GM23338 (cell line): ENCODE results near the gene KCND2. TPM values are rescaled to one million over a fixed set of nuclear protein-coding genes. Genes with fewer than 3 reads are reported as not detected.

ENCODE experiments used
- ATAC-seq: fragments of 200-7000 bp; cut with Tn5 transposase; 3 replicates; pipeline ENCODE4 v1.9.1; 2020
- DNase-seq: peaks from one replicate; pipeline ENCODE4 v3.0.0-alpha.2; 2015; ENCODE audit warnings: low spot score
- H2AFZ ChIP-seq: fragments of 200-600 bp; sonication (generic); 2 replicates; pipeline ENCODE4 v1.8.0; 2016; ENCODE audit warnings: antibody characterized with exemption, mild to moderate bottlenecking, moderate library complexity
- H3F3A ChIP-seq: fragments of 200-600 bp; sonication (generic); replicated peaks from 2 replicates; pipeline ENCODE4 v1.8.0; 2017; ENCODE audit warnings: antibody characterized with exemption, mixed run types, low read depth
- H3K27ac ChIP-seq: fragments of 200-600 bp; sonication (generic); 2 replicates; pipeline ENCODE4 v1.6.1; 2016; ENCODE audit warnings: low read depth
- H3K27me3 ChIP-seq: fragments of 200-600 bp; sonication (generic); 2 replicates; pipeline ENCODE4 v1.8.0; 2016; ENCODE audit warnings: mild to moderate bottlenecking, mixed run types, moderate library complexity; ENCODE audit not compliant: insufficient read depth
- H3K36me3 ChIP-seq: fragments of 200-600 bp; sonication (generic); 2 replicates; pipeline ENCODE4 v1.8.0; 2016; ENCODE audit warnings: mild to moderate bottlenecking; ENCODE audit not compliant: insufficient read depth
- H3K4me1 ChIP-seq: fragments of 200-600 bp; sonication (generic); 2 replicates; pipeline ENCODE4 v1.8.0; 2016; ENCODE audit warnings: mild to moderate bottlenecking, moderate library complexity; ENCODE audit not compliant: insufficient read depth
- H3K4me2 ChIP-seq: fragments of 200-600 bp; sonication (generic); 2 replicates; pipeline ENCODE4 v1.7.1; 2017; ENCODE audit warnings: mixed run types
- H3K4me3 ChIP-seq: fragments of 200-600 bp; sonication (generic); 2 replicates; pipeline ENCODE4 v1.6.1; 2016; ENCODE audit warnings: mixed run types
- H3K79me2 ChIP-seq: fragments of 200-600 bp; sonication (generic); replicated peaks from 2 replicates; pipeline ENCODE4 v1.8.0; 2017; ENCODE audit warnings: mild to moderate bottlenecking; ENCODE audit not compliant: insufficient read depth
- H3K9me2 ChIP-seq: fragments of 200-600 bp; sonication (generic); 2 replicates; pipeline ENCODE4 v1.8.0; 2017; ENCODE audit not compliant: insufficient read depth
- H4K20me1 ChIP-seq: fragments of 200-600 bp; sonication (generic); replicated peaks from 2 replicates; pipeline ENCODE4 v1.8.0; 2017; ENCODE audit warnings: mild to moderate bottlenecking; ENCODE audit not compliant: insufficient read depth
- H3K27ac Mint-ChIP-seq: 2 replicates; pipeline ENCODE4 v1.8.0; 2020; ENCODE audit warnings: inconsistent platforms, mild to moderate bottlenecking, moderate library complexity, mixed read lengths
- H3K27me3 Mint-ChIP-seq: 3 replicates; pipeline ENCODE4 v1.8.0; 2022; ENCODE audit warnings: low read depth, mild to moderate bottlenecking, moderate library complexity, mixed read lengths, inconsistent platforms; ENCODE audit not compliant: insufficient read depth, poor library complexity
- H3K36me3 Mint-ChIP-seq: 3 replicates; pipeline ENCODE4 v1.8.0; 2021; ENCODE audit warnings: low read depth, mild to moderate bottlenecking, inconsistent platforms, moderate library complexity, mixed read lengths
- H3K4me1 Mint-ChIP-seq: 3 replicates; pipeline ENCODE4 v1.8.0; 2020; ENCODE audit warnings: mild to moderate bottlenecking, inconsistent platforms, mixed read lengths
- H3K4me3 Mint-ChIP-seq: 3 replicates; pipeline ENCODE4 v1.8.0; 2021; ENCODE audit warnings: moderate library complexity, mild to moderate bottlenecking, inconsistent platforms, mixed read lengths
- H3K9me3 Mint-ChIP-seq: 3 replicates; pipeline ENCODE4 v1.8.0; 2020; ENCODE audit warnings: moderate library complexity, mild to moderate bottlenecking, inconsistent platforms, mixed read lengths
- CREB1 ChIP-seq: fragments of 250-450 bp; sonication (Bioruptor Pico); IDR thresholded peaks from 2 replicates; pipeline ENCODE4 v1.5.0; 2020; ENCODE audit warnings: low read depth, mild to moderate bottlenecking, moderate library complexity
- EZH2phosphoT487 ChIP-seq: fragments of 200-600 bp; sonication (generic); IDR thresholded peaks from one replicate; pipeline ENCODE4 v1.8.1; 2018; ENCODE audit warnings: antibody characterized with exemption; ENCODE audit not compliant: unreplicated experiment
- JUNB ChIP-seq: IDR thresholded peaks from one replicate; pipeline ENCODE4 v1.6.1; 2016; ENCODE audit warnings: antibody characterized with exemption; ENCODE audit not compliant: unreplicated experiment
- NANOG ChIP-seq: IDR thresholded peaks from 2 replicates; pipeline ENCODE4 v1.6.1; 2016; ENCODE audit warnings: antibody characterized with exemption, borderline replicate concordance
- STAT1 ChIP-seq: IDR thresholded peaks from one replicate; pipeline ENCODE4 v1.6.1; 2016; ENCODE audit warnings: antibody characterized with exemption; ENCODE audit not compliant: unreplicated experiment
- ZNF114 ChIP-seq: fragments of 250-450 bp; sonication (Bioruptor Pico); IDR thresholded peaks from 2 replicates; pipeline ENCODE4 v1.5.0; 2020; ENCODE audit warnings: mild to moderate bottlenecking, moderate library complexity
- ZNF331 ChIP-seq: fragments of 250-450 bp; sonication (Bioruptor Pico); IDR thresholded peaks from 2 replicates; pipeline ENCODE4 v1.5.0; 2020; ENCODE audit warnings: low read depth, mild to moderate bottlenecking, moderate library complexity
- polyA plus RNA-seq: library from polyadenylated mRNA; unstranded; fragments of >200 nt; fragmentation: Nextera tagmentation; extraction: Ambion mirVana; gene quantifications from 2 replicates; pipeline ENCODE4 v1.2.1, GENCODE V29; 2016
- total RNA-seq: library from RNA; depleted of rRNA; stranded (reverse); fragments of >200 nt; shearing (Covaris generic); gene quantifications from 2 replicates; pipeline ENCODE4 v1.2.3, GENCODE V29; 2014
- TF ChIP-seq, protein P1 (sequence below): IDR thresholded peaks from 2 replicates; pipeline ENCODE4 v1.6.1; 2016; ENCODE audit warnings: antibody characterized with exemption
- TF ChIP-seq, protein P2 (sequence below), 2 experiments: fragments of 200-600 bp in 1 of 2; sonication (generic) in 1 of 2; conservative IDR thresholded peaks; 2 replicates each; pipeline versions ENCODE4 v1.5.1 to v1.6.1; 2016 to 2017; ENCODE audit warnings: antibody characterized with exemption in 2 of 2, low read depth in 2 of 2, mild to moderate bottlenecking in 2 of 2, moderate library complexity in 1 of 2
- TF ChIP-seq, protein P3 (sequence below): fragments of 250-450 bp; sonication (Bioruptor Pico); IDR thresholded peaks from 2 replicates; pipeline ENCODE4 v1.5.0; 2020; ENCODE audit warnings: mild to moderate bottlenecking, moderate library complexity
- TF ChIP-seq, protein P4 (sequence below): IDR thresholded peaks from one replicate; pipeline ENCODE4 v1.6.1; 2018; ENCODE audit warnings: antibody characterized with exemption; ENCODE audit not compliant: unreplicated experiment

KCND2 gene
- total and polyA plus RNA-seq, 2 experiments from 2014 or later: 7.1 to 15.6 TPM

DNA sequence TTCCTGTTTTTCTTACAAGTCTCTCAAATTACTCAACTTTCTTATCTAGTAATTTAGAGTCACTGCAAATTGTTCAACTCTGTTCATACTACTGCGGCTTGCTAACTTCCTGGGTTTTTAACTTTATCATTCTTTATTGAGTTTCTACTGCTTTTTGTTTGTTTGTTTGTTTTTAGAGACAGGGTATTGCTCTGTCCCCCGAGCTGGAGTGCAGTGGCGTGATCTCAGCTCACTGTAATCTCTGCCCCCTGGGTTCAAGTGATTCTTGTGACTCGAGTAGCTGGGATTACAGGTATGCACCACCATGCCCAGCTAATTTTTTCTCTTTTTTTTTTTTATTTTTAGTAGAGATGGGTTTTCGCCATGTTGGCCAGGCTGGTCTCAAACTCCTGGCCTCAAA, 402.1 kb downstream of the KCND2 start (continued):
- TF ChIP-seq, protein P1, sequence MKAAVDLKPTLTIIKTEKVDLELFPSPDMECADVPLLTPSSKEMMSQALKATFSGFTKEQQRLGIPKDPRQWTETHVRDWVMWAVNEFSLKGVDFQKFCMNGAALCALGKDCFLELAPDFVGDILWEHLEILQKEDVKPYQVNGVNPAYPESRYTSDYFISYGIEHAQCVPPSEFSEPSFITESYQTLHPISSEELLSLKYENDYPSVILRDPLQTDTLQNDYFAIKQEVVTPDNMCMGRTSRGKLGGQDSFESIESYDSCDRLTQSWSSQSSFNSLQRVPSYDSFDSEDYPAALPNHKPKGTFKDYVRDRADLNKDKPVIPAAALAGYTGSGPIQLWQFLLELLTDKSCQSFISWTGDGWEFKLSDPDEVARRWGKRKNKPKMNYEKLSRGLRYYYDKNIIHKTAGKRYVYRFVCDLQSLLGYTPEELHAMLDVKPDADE: no peak
- TF ChIP-seq NANOG (no peak), JUNB (no peak), EZH2phosphoT487 (no peak)

DNA sequence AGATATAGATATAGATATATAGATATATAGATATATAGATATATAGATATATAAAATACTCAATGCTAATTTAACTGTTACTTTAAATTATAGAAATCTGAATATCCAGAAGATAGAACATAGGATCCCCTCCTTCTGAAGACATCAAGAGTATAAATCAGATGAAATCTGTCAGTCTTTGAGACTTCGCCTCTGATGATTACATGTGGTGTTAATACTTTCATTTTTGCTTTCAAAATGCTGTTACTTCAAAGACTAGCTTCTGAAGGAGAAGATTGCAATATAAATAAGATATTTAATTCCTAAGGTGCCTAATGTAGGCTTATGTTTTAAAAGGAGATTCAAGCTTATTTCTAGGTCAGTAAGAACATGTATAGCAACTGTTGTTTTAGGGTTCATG, 404.6 kb downstream of the KCND2 start:
- Mint-ChIP-seq H3K36me3 (no peaks in the 10 kb centered on the region), H3K4me1 (0 out of 3 replicates have a peak, but pooled peaks cover 3% of the 10 kb centered on the region), H3K9me3 (no peaks in the 10 kb centered on the region), H3K4me3 (no peak overlapping the region), H3K27me3 (no peaks in the 10 kb centered on the region), H3K27ac (no peak overlapping the region)
- Histone ChIP-seq H3K9me2 (no peaks in the 10 kb centered on the region), H4K20me1 (no peaks in the 10 kb centered on the region), H3K79me2 (no peaks in the 10 kb centered on the region), H3K27me3 (no peaks in the 10 kb centered on the region), H3K36me3 (no peaks in the 10 kb centered on the region), H3K4me1 (no peaks in the 10 kb centered on the region), H3K4me2 (no peak overlapping the region), H3K27ac (no peak overlapping the region), H3F3A (no peaks in the 10 kb centered on the region), H3K4me3 (no peak overlapping the region), H2AFZ (no peak overlapping the region)
- ATAC-seq (no peak), DNase-seq (no peak)
- TF ChIP-seq, protein P2, sequence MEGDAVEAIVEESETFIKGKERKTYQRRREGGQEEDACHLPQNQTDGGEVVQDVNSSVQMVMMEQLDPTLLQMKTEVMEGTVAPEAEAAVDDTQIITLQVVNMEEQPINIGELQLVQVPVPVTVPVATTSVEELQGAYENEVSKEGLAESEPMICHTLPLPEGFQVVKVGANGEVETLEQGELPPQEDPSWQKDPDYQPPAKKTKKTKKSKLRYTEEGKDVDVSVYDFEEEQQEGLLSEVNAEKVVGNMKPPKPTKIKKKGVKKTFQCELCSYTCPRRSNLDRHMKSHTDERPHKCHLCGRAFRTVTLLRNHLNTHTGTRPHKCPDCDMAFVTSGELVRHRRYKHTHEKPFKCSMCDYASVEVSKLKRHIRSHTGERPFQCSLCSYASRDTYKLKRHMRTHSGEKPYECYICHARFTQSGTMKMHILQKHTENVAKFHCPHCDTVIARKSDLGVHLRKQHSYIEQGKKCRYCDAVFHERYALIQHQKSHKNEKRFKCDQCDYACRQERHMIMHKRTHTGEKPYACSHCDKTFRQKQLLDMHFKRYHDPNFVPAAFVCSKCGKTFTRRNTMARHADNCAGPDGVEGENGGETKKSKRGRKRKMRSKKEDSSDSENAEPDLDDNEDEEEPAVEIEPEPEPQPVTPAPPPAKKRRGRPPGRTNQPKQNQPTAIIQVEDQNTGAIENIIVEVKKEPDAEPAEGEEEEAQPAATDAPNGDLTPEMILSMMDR (conservative IDR thresholded peaks at IDR 0.05; ENCODE audit: low read depth in 2 of 2): no peak
- TF ChIP-seq NANOG (no peak), EZH2phosphoT487 (no peak), CREB1 (CRISPR knock-in tag) (no peak), STAT1 (no peak), JUNB (no peak), ZNF114 (no peak), ZNF331 (no peak)
- TF ChIP-seq, protein P1: no peak
- TF ChIP-seq, protein P3, sequence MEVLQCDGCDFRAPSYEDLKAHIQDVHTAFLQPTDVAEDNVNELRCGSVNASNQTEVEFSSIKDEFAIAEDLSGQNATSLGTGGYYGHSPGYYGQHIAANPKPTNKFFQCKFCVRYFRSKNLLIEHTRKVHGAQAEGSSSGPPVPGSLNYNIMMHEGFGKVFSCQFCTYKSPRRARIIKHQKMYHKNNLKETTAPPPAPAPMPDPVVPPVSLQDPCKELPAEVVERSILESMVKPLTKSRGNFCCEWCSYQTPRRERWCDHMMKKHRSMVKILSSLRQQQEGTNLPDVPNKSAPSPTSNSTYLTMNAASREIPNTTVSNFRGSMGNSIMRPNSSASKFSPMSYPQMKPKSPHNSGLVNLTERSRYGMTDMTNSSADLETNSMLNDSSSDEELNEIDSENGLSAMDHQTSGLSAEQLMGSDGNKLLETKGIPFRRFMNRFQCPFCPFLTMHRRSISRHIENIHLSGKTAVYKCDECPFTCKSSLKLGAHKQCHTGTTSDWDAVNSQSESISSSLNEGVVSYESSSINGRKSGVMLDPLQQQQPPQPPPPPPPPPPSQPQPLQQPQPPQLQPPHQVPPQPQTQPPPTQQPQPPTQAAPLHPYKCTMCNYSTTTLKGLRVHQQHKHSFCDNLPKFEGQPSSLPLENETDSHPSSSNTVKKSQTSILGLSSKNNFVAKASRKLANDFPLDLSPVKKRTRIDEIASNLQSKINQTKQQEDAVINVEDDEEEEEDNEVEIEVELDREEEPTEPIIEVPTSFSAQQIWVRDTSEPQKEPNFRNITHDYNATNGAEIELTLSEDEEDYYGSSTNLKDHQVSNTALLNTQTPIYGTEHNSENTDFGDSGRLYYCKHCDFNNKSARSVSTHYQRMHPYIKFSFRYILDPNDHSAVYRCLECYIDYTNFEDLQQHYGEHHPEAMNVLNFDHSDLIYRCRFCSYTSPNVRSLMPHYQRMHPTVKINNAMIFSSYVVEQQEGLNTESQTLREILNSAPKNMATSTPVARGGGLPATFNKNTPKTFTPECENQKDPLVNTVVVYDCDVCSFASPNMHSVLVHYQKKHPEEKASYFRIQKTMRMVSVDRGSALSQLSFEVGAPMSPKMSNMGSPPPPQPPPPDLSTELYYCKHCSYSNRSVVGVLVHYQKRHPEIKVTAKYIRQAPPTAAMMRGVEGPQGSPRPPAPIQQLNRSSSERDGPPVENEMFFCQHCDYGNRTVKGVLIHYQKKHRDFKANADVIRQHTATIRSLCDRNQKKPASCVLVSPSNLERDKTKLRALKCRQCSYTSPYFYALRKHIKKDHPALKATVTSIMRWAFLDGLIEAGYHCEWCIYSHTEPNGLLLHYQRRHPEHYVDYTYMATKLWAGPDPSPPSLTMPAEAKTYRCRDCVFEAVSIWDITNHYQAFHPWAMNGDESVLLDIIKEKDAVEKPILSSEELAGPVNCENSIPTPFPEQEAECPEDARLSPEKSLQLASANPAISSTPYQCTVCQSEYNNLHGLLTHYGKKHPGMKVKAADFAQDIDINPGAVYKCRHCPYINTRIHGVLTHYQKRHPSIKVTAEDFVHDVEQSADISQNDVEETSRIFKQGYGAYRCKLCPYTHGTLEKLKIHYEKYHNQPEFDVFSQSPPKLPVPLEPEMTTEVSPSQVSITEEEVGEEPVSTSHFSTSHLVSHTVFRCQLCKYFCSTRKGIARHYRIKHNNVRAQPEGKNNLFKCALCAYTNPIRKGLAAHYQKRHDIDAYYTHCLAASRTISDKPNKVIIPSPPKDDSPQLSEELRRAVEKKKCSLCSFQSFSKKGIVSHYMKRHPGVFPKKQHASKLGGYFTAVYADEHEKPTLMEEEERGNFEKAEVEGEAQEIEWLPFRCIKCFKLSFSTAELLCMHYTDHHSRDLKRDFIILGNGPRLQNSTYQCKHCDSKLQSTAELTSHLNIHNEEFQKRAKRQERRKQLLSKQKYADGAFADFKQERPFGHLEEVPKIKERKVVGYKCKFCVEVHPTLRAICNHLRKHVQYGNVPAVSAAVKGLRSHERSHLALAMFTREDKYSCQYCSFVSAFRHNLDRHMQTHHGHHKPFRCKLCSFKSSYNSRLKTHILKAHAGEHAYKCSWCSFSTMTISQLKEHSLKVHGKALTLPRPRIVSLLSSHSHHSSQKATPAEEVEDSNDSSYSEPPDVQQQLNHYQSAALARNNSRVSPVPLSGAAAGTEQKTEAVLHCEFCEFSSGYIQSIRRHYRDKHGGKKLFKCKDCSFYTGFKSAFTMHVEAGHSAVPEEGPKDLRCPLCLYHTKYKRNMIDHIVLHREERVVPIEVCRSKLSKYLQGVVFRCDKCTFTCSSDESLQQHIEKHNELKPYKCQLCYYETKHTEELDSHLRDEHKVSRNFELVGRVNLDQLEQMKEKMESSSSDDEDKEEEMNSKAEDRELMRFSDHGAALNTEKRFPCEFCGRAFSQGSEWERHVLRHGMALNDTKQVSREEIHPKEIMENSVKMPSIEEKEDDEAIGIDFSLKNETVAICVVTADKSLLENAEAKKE (CRISPR knock-in tag): no peak
- TF ChIP-seq, protein P4, sequence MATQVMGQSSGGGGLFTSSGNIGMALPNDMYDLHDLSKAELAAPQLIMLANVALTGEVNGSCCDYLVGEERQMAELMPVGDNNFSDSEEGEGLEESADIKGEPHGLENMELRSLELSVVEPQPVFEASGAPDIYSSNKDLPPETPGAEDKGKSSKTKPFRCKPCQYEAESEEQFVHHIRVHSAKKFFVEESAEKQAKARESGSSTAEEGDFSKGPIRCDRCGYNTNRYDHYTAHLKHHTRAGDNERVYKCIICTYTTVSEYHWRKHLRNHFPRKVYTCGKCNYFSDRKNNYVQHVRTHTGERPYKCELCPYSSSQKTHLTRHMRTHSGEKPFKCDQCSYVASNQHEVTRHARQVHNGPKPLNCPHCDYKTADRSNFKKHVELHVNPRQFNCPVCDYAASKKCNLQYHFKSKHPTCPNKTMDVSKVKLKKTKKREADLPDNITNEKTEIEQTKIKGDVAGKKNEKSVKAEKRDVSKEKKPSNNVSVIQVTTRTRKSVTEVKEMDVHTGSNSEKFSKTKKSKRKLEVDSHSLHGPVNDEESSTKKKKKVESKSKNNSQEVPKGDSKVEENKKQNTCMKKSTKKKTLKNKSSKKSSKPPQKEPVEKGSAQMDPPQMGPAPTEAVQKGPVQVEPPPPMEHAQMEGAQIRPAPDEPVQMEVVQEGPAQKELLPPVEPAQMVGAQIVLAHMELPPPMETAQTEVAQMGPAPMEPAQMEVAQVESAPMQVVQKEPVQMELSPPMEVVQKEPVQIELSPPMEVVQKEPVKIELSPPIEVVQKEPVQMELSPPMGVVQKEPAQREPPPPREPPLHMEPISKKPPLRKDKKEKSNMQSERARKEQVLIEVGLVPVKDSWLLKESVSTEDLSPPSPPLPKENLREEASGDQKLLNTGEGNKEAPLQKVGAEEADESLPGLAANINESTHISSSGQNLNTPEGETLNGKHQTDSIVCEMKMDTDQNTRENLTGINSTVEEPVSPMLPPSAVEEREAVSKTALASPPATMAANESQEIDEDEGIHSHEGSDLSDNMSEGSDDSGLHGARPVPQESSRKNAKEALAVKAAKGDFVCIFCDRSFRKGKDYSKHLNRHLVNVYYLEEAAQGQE: no peak
